Kidney epithelial cell (primary cell): ENCODE data around the gene MPI. TPM values are rescaled to one million over a fixed set of nuclear protein-coding genes. Genes with fewer than 3 reads are reported as not detected.

Experiments used
- DNase-seq: peaks from one replicate; pipeline ENCODE4 v3.0.0-alpha.2; 2010; ENCODE audit warnings: low read depth
- H3K27me3 ChIP-seq: 2 replicates; pipeline ENCODE4 v1.6.0; 2011; ENCODE audit warnings: low read length; ENCODE audit not compliant: control insufficient read depth, insufficient read depth
- H3K36me3 ChIP-seq: 2 replicates; pipeline ENCODE4 v1.5.1; 2011; ENCODE audit warnings: low read length; ENCODE audit not compliant: control insufficient read depth, insufficient read depth
- H3K4me3 ChIP-seq: 2 replicates; pipeline ENCODE4 v1.5.1; 2011; ENCODE audit warnings: low read depth, mild to moderate bottlenecking, control low read depth, low read length
- total RNA-seq: library from RNA; depleted of rRNA; stranded (reverse); fragments of >200 nt; gene quantifications from 2 replicates; pipeline ENCODE4 v1.2.3, GENCODE V29; 2015
- TF ChIP-seq, protein P1 (sequence below): IDR thresholded peaks from 2 replicates; pipeline ENCODE4 v1.5.1; 2011; ENCODE audit warnings: mild to moderate bottlenecking, moderate library complexity, low read length, control low read depth, inconsistent platforms; ENCODE audit not compliant: insufficient read depth, poor library complexity, severe bottlenecking

Gene MPI
- total RNA-seq, 1 donor from 2014 or later = 45.2 TPM

- Histone ChIP-seq H3K36me3 (peaks cover 2% of the 10 kb centered on the region), H3K4me3 (no peak overlapping the region), H3K27me3 (no peaks in the 10 kb centered on the region)
- DNase-seq = no peak
- TF ChIP-seq, protein P1, sequence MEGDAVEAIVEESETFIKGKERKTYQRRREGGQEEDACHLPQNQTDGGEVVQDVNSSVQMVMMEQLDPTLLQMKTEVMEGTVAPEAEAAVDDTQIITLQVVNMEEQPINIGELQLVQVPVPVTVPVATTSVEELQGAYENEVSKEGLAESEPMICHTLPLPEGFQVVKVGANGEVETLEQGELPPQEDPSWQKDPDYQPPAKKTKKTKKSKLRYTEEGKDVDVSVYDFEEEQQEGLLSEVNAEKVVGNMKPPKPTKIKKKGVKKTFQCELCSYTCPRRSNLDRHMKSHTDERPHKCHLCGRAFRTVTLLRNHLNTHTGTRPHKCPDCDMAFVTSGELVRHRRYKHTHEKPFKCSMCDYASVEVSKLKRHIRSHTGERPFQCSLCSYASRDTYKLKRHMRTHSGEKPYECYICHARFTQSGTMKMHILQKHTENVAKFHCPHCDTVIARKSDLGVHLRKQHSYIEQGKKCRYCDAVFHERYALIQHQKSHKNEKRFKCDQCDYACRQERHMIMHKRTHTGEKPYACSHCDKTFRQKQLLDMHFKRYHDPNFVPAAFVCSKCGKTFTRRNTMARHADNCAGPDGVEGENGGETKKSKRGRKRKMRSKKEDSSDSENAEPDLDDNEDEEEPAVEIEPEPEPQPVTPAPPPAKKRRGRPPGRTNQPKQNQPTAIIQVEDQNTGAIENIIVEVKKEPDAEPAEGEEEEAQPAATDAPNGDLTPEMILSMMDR = no peak
These were observed 39.4 kb upstream of the MPI start for GRCh38 chr15:74850393-74850792.

DNA sequence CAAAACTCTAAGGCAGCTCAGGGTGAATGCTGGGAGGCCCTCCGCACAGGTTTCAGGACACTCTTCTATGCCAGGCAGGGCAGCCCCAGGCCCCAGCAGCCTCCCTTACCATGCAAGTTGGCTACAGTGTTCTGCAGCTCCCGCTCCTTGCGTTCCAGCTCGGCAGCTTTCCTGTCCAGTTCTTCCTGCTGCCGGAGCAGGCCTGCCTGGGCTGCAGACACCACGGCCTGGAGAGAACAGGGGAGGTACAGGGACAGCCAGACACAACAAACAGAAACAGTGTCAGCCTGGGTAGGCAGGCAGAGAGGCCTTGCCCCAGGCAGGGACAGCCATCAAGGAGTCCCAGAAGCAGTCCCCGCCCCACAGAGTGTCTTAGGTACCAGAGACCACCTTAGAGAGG, 37.9 kb upstream of the MPI start:
- TF ChIP-seq, protein P1 = no peak
- no peaks in the 10 kb centered on the region for H3K27me3 ChIP-seq
- no peak overlapping the region for H3K4me3 ChIP-seq
- DNase-seq = no peak
- H3K36me3 ChIP-seq = peaks cover 2% of the 10 kb centered on the region

DNA sequence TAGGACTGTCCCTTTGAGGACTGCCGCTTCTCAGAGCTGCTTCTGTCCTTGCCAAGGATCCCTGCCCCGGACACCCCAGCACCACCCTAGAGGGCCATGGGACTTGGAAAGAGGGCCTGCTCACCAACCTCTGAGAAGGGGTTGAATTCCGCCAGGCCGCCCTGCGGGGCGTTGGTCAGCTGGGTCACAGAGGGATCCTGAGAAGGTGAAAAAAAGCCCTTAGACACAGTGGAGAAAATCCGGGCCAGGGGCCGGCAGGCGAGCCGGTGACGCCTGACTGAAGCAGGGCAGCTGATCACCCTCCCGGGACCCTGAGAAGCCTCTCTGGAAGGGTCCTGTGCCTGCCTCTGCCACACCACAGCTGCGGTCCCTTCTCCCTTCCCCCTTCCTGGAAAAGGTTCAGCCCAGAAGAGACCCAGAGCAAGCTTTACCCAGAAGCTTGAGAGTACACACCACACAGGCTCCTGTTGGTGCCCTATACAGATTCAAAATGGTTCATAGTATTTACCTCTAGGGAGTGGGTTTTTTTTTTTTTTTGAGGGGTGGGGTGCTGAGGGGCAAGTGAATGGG, 35.3 kb upstream of the MPI start:
- Histone ChIP-seq H3K36me3 (peaks cover 3% of the 10 kb centered on the region), H3K27me3 (no peaks in the 10 kb centered on the region), H3K4me3 (no peak overlapping the region)
- no peak for DNase-seq
- TF ChIP-seq, protein P1 = no peak

DNA sequence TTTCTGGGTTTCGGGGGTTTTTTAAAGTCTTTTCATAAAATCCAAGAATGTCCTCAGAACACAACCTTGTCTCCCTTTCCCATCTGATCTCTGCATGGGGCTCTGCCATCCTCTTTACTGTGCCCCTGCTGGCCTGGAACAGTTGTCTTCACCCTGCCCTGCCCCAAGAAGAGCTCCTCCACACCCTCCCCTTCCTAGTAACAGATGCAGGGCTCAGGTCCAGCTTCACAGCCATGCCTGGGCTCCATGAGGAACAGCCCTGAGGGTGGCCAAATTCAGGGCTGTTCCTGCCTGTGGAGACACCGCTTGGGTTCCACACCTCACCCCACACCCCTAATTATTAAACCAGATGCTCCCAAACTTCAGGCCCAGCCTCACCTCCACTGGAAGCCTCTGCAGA, 34.0 kb upstream of the MPI start:
- DNase-seq = no peak
- H3K36me3 ChIP-seq = peaks cover 2% of the 10 kb centered on the region
- no peaks in the 10 kb centered on the region for H3K27me3 ChIP-seq
- H3K4me3 ChIP-seq = no peak overlapping the region
- TF ChIP-seq, protein P1 = no peak

GRCh38 chr15:74856537-74856936, 33.3 kb upstream of the MPI start:
- DNase-seq = no peak
- TF ChIP-seq, protein P1 = no peak
- no peak overlapping the region for H3K4me3 ChIP-seq
- H3K36me3 ChIP-seq = peaks cover 1% of the 10 kb centered on the region
- no peaks in the 10 kb centered on the region for H3K27me3 ChIP-seq

DNA sequence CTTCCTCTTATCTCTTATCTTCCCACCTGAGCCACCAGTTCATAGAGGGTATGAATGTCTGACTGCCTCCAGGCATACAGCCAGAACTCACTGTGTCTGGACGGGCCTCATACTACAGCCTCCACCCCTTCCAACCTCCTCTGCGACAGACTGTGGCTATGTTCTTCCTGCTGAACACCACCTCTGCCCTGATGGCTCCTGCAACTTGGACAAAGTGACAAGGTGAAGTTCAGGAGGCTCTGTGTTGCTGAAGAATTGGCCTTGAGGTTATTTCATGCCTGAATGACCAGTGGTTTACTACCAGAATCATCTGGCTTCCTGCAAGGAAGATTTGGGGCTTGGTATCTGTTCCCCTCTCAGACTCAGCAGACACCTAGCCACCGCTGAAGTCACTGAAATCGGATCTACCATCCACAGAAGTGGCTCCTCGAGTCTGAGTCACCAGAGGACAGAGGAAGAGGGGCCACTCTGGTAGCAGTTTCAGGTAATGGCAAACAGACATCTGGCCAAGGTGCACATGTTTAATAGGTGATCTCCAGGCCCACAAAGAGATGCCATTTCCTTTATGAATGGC, 32.7 kb upstream of the MPI start:
- H3K36me3 ChIP-seq = peaks cover 1% of the 10 kb centered on the region
- DNase-seq = no peak
- TF ChIP-seq, protein P1 = no peak
- no peaks in the 10 kb centered on the region for H3K27me3 ChIP-seq
- no peak overlapping the region for H3K4me3 ChIP-seq
